ENCODE results near the gene PCBD1.
"Not testable (repeated sequence)": the region's sequence is repeated elsewhere in the genome, so short reads cannot be mapped to it uniquely, and the experiment has no call there.

PCBD1 gene

GRCh38 chr10:70861495-70862197 lies 26.7 kb downstream of the PCBD1 start:
- not testable (repeated sequence) for DNase-seq

- no peak for DNase-seq
These were observed 29.6 kb downstream of the PCBD1 start for GRCh38 chr10:70858759-70859158.

DNA sequence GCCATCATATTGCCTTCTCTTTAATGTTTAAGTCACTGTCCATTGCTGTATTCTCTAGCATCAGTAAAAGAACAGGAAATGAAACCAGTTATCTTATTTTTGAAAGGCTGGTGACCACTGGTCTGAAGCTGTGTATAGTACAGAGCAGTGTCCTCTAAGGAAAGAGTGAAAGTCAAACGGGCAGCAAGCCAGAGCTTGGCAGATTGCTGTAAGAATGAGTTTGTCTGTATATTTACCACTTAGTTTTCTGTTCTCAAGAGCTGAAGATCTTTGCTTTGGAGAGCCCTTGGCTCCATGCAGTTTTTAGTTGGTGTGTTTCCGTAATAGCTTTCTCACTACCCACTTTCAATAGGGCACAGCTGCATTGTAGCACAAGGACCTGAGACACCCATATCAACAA lies 31.9 kb downstream of the PCBD1 start:
- no peak for DNase-seq

DNA sequence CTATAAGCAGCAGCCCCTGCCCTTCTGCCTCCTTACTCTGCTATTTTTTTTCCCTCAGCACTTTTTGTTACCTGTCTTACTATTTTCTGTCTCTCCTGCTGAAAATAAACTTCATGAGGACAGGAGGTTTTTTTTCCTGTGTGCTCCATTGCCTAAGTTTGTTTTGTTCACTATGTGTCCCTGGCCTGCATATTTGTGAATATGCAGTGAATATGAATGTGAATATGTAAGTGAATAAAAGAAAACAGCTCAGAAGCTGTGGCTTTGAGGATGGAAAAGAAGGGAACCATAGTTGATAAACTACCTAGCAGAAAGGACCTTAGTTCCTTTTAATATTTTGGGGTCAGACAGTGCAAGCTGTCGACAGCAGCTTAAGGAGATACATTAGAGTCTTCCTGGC lies 34.9 kb downstream of the PCBD1 start:
- DNase-seq, result no peak

DNA sequence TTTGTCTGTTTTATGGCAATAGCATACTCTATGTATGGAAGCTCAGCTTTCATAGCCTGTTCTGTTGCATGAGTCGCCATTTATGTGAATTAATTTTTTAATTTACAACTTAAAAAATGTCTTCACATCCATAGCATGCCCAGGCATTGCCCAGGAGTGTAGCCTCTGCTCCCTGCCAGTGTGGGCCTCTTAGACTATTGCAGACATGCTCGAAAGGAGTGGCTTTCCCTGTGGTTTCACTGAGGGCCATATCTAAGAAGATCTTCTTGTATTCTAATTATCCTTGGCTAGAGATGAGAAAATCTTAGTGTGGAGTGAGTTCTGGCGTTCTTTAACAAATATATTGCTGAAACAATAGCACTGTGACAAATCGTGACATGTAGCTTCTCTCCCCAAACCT lies 35.3 kb downstream of the PCBD1 start:
- DNase-seq, result no peak

- no peak for DNase-seq
These were observed 36.5 kb downstream of the PCBD1 start for GRCh38 chr10:70851597-70852475.

DNA sequence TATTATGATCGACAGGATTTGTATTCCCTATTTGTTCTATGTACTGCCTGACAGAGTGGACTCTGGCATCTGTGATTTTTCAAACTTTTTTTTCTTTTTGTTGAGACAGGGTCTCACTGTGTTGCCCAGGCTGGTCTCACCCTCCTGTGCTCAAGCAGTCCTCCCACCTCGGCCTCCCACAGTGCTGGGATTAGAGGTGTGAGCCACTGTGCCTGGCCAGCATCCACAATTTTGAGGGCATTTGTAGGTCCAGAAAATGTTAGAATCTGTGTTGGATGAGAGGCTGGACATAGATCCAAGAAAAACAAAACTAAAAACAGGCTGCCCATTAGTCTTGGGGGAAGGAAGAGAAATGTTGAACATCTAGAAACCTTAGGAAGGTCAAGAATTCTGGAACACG lies 38.3 kb downstream of the PCBD1 start:
- DNase-seq, result no peak

GRCh38 chr10:70849582-70850016 lies 38.8 kb downstream of the PCBD1 start:
- no peak for DNase-seq

DNA sequence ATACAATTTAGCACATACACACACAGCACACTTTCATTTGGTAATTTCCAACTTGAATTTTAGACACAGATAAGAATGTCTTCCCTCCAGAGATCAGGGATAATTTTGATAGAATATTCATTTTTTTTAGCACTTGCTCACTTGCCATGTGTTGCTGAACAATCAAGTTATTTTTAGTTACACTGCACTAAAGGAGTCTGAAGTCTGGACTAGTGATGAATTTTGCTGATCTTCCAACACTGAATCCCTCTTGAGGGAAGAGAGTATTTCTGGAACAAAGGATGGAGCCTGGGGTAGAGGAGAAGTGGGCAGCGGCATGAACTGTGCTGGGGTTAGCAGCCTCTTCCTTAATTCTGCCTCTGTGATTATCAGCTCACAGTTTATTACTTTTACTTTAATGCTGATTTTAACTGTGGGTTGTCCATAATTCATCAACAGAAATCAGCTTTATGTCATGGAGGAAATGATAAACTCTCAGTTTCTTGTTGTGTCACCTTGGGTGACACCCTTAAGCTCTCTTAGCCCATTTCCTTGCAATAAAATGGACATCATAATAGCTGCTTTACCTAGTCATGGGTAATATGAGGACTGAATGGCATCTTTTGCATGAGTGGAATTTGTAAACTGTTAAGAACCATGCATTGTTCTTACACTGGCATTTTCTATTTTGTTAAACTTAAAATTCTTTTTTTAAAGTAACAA lies 40.6 kb downstream of the PCBD1 start:
- DNase-seq, result peak; percentile 39

DNA sequence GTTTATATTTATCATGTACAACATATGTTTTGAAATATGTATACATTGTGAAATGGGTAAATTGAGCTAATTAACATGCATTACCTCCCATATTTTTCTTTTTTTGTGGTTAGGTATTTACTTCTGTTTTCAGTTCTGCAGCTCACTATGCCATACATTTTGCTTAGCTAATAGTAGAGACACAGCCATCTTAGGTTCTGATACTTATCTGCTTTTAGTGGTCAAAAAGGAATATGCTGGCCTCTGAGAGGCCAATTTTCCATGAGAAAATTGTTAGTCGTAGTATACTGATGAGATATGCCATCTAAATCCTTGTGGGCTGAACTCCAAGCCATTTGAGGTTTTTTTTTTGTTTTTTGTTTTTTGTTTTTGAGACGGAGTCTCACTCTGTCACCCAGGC lies 41.6 kb downstream of the PCBD1 start:
- DNase-seq, result no peak

DNA sequence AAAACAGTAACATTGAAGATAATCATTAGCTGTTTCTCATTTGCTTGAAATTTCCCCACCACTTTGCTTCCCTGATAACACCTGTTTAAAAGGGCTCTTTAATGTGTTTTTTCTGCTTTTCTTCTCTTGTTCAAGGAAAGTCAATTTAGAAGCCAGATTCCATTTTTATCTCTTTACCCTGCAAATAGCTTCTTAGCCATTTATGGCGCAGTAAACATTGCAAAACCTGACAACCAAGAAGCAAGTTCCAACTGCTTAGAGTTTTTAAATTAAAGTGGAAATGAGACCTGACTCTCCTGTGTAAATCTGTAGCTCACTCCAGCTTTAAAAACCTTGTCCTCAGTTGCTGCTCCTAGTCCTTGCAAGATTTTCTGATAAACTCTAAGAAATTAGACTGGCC lies 42.5 kb downstream of the PCBD1 start:
- no peak for DNase-seq

- no peak for DNase-seq
These were observed 43.1 kb downstream of the PCBD1 start for GRCh38 chr10:70845256-70845655.

DNA sequence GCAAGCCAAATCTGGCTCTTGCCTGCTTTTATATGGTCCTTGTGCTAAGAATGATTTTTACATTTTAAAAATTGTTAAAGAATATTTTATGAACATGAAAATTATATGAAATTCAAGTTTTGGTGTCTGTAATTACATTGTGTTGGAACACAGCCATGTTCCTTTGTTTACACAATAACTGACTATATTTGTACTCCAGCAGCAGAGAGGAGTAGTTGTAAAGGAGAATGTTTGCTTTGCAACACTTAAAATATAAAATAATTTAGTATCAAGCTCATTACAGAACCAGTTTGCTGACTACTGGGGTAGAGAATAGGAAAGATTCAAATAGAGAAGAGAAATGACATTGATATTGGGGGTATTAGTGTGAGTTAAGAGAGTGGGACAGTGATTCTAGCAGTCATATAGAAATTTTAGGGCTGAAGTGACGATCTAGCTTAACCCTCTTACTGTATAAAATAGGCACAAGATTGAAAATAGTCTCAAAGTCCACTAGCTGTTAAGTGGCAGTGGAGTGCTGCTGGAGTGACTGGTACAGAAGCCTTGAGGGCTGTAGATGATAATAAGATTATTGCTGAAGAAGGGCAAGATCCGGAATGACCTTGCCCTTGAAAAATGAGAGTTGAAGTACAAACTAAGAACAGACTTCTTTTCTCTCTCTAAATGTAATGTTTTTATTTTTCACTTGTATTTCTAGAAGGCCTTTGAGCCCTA lies 44.4 kb downstream of the PCBD1 start:
- no peak for DNase-seq

DNA sequence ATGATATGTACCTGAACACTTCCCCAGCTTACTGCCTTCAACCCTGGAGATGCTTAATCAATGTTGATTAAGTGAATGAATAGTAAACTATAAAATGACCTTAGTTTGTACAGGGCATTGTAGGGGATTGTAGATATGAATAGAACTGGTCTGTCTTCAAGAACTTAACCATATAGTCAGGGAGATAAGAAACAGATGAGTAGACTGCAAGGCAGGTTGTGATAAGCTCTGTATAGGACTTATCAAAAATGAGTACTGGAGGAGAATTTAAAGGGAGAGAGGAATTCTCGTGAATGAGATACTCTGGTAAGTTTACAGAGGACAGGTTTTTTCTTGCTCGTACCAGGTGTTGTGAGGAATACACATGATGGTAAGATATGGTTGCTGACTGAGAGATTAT lies 45.0 kb downstream of the PCBD1 start:
- DNase-seq, result no peak

DNA sequence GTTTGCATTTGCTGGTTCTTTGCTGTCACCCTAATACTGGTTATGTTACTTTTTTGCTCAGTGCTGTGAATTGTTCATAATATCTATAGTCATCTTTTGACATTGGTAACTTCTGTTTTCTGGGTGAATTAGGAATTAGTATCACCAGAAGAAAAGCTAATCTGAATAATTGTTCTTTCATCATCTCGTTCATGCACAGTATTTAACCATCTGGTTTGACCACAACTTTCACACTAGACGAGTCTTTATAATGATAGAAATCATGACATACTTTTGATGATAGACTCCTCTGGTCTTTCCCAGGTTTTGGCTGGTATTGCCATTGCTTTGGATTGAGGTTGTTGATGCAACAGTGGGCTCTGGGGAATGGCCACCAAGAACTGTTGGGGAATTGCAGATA lies 47.5 kb downstream of the PCBD1 start:
- no peak for DNase-seq

DNA sequence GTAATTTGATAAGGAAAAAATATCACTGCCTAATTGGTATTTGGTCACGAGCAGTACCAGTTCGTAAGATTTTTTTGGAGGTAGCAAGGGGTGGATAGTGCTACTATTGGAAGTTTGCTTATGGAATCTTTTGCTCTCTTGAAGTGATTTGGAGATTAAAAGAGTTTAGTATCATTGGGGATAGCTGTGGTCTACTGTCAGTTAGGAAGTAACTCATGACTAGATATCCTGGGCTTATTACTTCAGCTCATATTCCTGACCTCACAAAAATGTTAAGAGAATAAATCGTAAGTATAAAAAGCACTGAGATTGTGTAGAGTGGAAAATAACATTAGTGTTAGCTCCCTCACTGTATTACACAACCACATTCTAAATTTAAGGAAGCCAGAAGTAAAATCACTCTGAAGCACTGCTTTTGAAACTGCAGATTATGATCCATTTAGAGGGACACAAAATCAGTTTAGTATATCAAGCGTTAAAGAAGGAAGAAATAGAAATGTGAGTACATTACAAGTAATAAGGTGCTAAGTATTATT lies 50.0 kb downstream of the PCBD1 start:
- DNase-seq, result no peak

DNA sequence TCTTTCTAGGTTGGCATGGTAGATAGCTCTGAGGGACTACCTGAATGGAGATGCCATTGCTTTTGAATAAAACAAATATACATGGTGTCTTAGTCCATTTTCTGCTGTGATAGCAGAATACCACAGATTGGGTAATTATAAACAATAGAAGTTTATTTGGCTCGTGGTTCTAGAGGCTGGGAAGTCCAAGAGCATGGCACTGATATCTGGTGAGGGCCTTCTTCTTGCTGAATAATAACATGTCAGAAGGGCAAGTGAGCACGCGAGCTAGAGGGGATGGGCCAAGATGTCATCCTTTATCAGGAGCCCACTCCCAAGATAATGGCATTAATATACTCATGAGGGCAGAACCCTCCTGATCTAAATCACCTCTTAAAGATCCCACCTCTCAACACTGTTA lies 50.7 kb downstream of the PCBD1 start:
- DNase-seq, result no peak

DNA sequence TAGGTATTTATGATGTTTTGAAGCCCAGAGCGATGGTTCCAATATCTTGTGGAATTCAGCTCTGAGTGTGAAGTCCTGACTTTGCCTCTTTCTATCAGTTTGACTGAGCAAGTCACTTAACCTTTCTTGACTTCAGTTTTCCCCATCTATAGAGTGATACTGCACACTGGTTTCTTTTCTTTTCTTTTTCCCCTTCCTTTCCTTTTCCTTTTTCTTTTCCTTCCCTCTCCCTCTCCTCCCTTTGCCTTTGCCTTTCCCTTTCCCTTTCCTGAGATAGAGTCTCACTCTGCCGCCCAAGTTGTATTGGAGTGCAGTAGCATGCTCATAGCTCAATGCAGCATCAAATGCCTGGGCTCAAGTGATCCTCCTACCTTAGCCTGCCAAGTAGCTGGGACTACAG lies 52.0 kb downstream of the PCBD1 start:
- no peak for DNase-seq

- no peak for DNase-seq
These were observed 53.8 kb downstream of the PCBD1 start for GRCh38 chr10:70834441-70835151.

DNA sequence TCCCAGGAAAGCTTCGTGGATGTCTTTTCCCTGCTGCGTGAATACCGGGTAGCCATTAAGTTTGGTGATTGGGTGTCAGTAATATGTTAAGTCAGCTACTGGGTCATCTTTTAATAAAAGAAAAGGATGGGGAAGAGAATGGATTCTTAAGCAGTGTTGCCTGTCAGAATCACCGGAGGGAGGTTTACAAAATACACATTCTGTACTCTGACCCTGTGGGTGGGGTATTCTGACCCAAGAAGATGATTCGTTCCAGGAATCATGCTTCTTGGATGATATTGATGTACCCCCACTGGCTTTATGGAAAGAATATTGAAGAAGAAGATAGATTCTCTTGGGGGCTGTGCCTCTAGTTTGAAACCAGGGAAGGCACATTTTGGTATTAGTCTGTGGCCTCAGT lies 54.3 kb downstream of the PCBD1 start:
- DNase-seq, result no peak

GRCh38 chr10:70833601-70834000 lies 54.8 kb downstream of the PCBD1 start:
- DNase-seq, result no peak
